DMS153 (cell line): ENCODE data around the gene PCDHGB7.
"Not testable (repeated sequence)": the region's sequence is repeated elsewhere in the genome, so short reads cannot be mapped to it uniquely, and the experiment has no call there.

Experiments
- DNase-seq: peaks from one replicate; lab custom pipeline; 2025; lab: John Stamatoyannopoulos, UW

The PCDHGB7 gene

GRCh38 chr5:141430332-141431113, 13.0 kb downstream of the PCDHGB7 start, which contains the start of gene PCDHGA12:
Gene PCDHGA12 (plus strand): TSS chr5:141430507. CDS start chr5:141430760, 253 bp downstream.
- DNase-seq: no peak

- no peak for DNase-seq
Measured at GRCh38 chr5:141431286-141431685, 13.8 kb downstream of the PCDHGB7 start.

DNA sequence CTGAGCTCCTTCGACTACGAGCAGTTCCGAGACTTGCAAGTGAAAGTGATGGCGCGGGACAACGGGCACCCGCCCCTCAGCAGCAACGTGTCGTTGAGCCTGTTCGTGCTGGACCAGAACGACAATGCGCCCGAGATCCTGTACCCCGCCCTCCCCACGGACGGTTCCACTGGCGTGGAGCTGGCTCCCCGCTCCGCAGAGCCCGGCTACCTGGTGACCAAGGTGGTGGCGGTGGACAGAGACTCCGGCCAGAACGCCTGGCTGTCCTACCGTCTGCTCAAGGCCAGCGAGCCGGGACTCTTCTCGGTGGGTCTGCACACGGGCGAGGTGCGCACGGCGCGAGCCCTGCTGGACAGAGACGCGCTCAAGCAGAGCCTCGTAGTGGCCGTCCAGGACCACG, 14.8 kb downstream of the PCDHGB7 start:
- not testable (repeated sequence) for DNase-seq

GRCh38 chr5:141432726-141433125, 15.2 kb downstream of the PCDHGB7 start:
- not testable (repeated sequence) for DNase-seq

DNA sequence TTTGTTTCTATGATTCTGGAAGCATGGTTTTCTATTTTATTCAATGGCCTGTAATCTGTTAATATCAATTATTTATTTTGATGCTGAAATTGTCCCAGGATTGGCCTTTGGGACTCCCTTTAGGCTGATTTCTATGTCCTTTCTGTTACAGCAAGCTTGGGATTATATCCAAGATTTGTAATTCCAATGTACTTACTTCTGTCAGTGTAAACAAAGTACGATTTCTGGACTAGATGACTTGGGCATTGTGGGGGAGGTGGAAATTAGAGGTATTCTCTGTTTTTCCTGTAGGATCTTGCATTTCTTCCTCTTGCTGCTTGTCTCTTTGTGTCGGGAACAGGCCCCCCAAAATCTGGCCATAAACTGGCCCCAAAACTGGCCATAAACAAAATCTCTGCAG, 16.5 kb downstream of the PCDHGB7 start:
- DNase-seq: no peak

DNA sequence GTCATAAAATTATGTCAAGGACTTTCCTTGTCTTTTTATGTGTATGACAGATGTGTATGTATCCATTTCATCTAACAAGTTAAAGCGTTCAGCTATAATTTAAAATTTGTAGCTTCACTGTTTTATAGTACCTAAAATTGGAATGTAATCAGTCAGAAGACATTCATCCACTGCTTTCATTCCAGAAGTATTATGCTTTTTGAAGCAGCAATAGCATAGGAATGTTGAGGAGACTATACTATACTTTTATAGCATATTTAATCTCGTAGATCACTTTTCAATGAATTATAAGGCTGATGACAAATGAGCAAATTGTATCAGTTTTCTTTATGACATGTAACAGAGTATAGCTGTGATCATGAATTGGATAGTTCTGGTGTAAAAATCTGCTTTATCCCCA, 19.7 kb downstream of the PCDHGB7 start:
- DNase-seq: no peak

GRCh38 chr5:141439411-141440141, 22.1 kb downstream of the PCDHGB7 start:
- no peak for DNase-seq

- no peak for DNase-seq
Measured at GRCh38 chr5:141440341-141440740, 22.9 kb downstream of the PCDHGB7 start.

DNA sequence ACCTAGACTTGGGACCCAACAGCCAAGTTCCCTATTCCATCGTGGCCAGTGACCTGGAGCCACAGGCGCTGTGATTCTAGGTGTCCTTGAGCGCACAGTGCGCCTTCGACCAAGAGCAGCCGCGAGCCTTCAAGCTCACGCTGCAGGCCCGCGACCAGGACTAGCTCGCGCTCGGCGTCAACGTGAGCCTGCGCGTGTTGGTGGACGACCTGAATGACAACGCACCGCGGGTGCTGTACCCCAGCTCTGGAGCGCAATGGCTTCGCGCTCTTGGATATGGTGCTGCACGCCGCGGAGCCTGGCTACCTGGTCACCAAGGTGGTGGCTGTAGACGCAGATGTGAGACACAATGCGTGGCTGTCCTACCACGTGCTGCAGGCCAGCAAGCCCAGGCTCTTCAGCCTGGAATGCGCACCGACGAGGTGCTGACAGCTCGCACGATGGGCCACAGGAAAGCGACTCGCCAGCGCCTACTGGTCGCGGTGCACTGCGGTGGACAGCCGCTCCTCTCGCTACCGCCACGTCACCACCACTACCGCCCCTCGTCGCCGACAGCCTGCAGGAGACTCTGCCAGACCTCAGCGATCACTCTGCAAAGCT, 24.2 kb downstream of the PCDHGB7 start:
- DNase-seq: no peak

DNA sequence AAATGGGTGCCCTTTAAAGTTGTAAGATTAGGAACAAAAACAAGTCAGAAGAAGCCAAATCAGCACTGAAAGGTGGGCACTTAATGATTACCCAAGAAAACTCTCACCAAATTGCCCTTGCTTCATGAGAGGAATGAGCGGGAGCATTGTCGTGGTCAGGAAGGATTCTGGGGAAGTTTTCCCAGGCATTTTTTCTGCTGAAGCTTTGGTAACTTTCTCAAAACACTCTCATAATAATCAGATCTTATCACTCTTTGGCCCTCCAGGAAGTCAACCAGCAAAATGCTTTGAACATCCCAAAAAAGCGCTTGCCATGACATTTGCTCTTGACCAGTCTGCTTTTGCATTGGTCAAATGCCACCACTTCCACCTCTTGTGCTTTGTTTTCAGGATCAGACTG, 47.9 kb downstream of the PCDHGB7 start:
- DNase-seq: no peak
